GM12892 (cell line): ENCODE data around the gene DOK7.

Experiments
- POLR2A ChIP-seq: IDR thresholded peaks from 2 replicates; pipeline ENCODE4 v1.6.1; 2011; ENCODE audit warnings: low read depth, low read length, control low read depth
- POLR2AphosphoS5 ChIP-seq: IDR thresholded peaks from 2 replicates; pipeline ENCODE4 v1.6.1; 2011; ENCODE audit warnings: low read depth, low read length, control low read depth
- TAF1 ChIP-seq: IDR thresholded peaks from 2 replicates; pipeline ENCODE4 v1.6.1; 2011; ENCODE audit warnings: low read depth, mild to moderate bottlenecking, control low read depth, low read length, borderline replicate concordance

GRCh38 chr4:3462790-3463415 is at the start of gene DOK7:
- TF ChIP-seq POLR2AphosphoS5 (no peak), POLR2A (no peak), TAF1 (no peak)
